DND-41 (cell line): ENCODE results near the gene MAMLD1.

Source experiments
- ATAC-seq: fragments of 200-7000 bp; cut with Tn5 transposase; 3 replicates; pipeline ENCODE4 v1.9.1; 2021; ENCODE audit warnings: low read depth; ENCODE audit not compliant: insufficient read depth
- DNase-seq: peaks from one replicate; pipeline ENCODE4 v3.0.0-alpha.2; 2020
- H2AFZ ChIP-seq: 2 replicates; pipeline ENCODE4 v1.6.0; 2012; ENCODE audit warnings: low read depth, low read length
- H3K27ac ChIP-seq: 2 replicates; pipeline ENCODE4 v1.5.1; 2012; ENCODE audit warnings: low read length, inconsistent platforms
- H3K27me3 ChIP-seq: fragments of 200-600 bp; sonication (generic); 2 replicates; pipeline ENCODE4 v1.6.0; 2012; ENCODE audit warnings: low read length, mild to moderate bottlenecking, inconsistent platforms; ENCODE audit not compliant: insufficient read depth, poor library complexity
- H3K36me3 ChIP-seq: 2 replicates; pipeline ENCODE4 v1.5.1; 2012; ENCODE audit warnings: low read length, inconsistent platforms; ENCODE audit not compliant: insufficient read depth
- H3K4me1 ChIP-seq: 2 replicates; pipeline ENCODE4 v1.5.1; 2012; ENCODE audit warnings: mild to moderate bottlenecking, low read length; ENCODE audit not compliant: insufficient read depth
- H3K4me2 ChIP-seq: 2 replicates; pipeline ENCODE4 v1.6.0; 2012; ENCODE audit warnings: mild to moderate bottlenecking, moderate library complexity, low read length, inconsistent platforms; ENCODE audit not compliant: insufficient read depth
- H3K4me3 ChIP-seq, 2 experiments: fragments of 200-600 bp in 1 of 2; shearing (Covaris generic) in 1 of 2; 2 replicates each; pipeline ENCODE4 v1.5.1; 2012 to 2016; ENCODE audit warnings: inconsistent platforms in 2 of 2, low read length in 2 of 2, mild to moderate bottlenecking in 2 of 2, low read depth in 1 of 2, moderate library complexity in 1 of 2
- H3K79me2 ChIP-seq: 2 replicates; pipeline ENCODE4 v1.6.0; 2012; ENCODE audit warnings: low read length, inconsistent platforms; ENCODE audit not compliant: insufficient read depth
- H3K9ac ChIP-seq: 2 replicates; pipeline ENCODE4 v1.6.0; 2012; ENCODE audit warnings: low read depth, mild to moderate bottlenecking, inconsistent platforms, low read length, moderate library complexity
- H3K9me3 ChIP-seq: 2 replicates; pipeline ENCODE4 v1.5.1; 2012; ENCODE audit warnings: low read length, moderate library complexity, mild to moderate bottlenecking, inconsistent platforms; ENCODE audit not compliant: insufficient read depth, severe bottlenecking
- H4K20me1 ChIP-seq: 2 replicates; pipeline ENCODE4 v1.6.0; 2012; ENCODE audit warnings: low read length; ENCODE audit not compliant: insufficient read depth
- EZH2 ChIP-seq: IDR thresholded peaks from 3 replicates; pipeline ENCODE4 v1.6.1; 2012; ENCODE audit warnings: borderline replicate concordance, low read depth, mild to moderate bottlenecking, moderate library complexity, low read length, inconsistent platforms; ENCODE audit not compliant: severe bottlenecking
- TF ChIP-seq, protein P1 (sequence below): IDR thresholded peaks from 2 replicates; pipeline ENCODE4 v1.5.1; 2012; ENCODE audit warnings: borderline replicate concordance, low read length, moderate library complexity, mild to moderate bottlenecking; ENCODE audit not compliant: poor library complexity, severe bottlenecking; ENCODE audit errors: extremely low read depth

Gene MAMLD1

DNA sequence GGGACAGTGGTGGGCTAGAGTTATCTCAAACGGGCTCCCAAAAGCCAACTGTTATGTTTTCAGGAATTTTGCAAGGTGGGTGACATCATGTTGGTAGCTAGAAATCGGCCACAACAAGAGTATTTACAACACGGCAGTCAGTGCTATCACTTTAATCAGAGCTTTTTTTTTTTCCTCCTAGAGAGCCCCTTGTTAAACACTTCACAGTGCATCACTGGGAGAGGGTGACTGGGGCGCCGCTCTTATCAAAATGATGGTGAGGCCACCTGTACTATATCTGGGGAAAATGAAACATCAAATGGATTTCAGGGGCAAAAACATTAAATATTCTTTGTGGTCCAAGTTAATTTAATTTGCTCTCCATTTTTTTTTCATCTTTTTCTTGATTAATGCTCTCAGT, 44.9 kb downstream of the MAMLD1 start:
- ATAC-seq (no peak), DNase-seq (no peak)
- Histone ChIP-seq H3K4me2 (no peak overlapping the region), H3K27ac (no peak overlapping the region), H4K20me1 (no peaks in the 10 kb centered on the region), H3K36me3 (no peaks in the 10 kb centered on the region), H2AFZ (no peak overlapping the region), H3K4me1 (peaks cover 13% of the 10 kb centered on the region), H3K9ac (no peak overlapping the region), H3K9me3 (no peaks in the 10 kb centered on the region), H3K27me3 (no peaks in the 10 kb centered on the region), H3K79me2 (no peaks in the 10 kb centered on the region), H3K4me3 (no peak overlapping the region)
- TF ChIP-seq, protein P1, sequence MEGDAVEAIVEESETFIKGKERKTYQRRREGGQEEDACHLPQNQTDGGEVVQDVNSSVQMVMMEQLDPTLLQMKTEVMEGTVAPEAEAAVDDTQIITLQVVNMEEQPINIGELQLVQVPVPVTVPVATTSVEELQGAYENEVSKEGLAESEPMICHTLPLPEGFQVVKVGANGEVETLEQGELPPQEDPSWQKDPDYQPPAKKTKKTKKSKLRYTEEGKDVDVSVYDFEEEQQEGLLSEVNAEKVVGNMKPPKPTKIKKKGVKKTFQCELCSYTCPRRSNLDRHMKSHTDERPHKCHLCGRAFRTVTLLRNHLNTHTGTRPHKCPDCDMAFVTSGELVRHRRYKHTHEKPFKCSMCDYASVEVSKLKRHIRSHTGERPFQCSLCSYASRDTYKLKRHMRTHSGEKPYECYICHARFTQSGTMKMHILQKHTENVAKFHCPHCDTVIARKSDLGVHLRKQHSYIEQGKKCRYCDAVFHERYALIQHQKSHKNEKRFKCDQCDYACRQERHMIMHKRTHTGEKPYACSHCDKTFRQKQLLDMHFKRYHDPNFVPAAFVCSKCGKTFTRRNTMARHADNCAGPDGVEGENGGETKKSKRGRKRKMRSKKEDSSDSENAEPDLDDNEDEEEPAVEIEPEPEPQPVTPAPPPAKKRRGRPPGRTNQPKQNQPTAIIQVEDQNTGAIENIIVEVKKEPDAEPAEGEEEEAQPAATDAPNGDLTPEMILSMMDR = no peak
- no peak for TF ChIP-seq EZH2

GRCh38 chrX:150408561-150408960, 45.4 kb downstream of the MAMLD1 start:
- Histone ChIP-seq H3K27me3 (peaks cover under 1% of the 10 kb centered on the region), H3K27ac (no peak overlapping the region), H3K9ac (no peak overlapping the region), H3K4me1 (peaks cover 13% of the 10 kb centered on the region), H4K20me1 (no peaks in the 10 kb centered on the region), H3K9me3 (no peaks in the 10 kb centered on the region), H2AFZ (no peak overlapping the region), H3K36me3 (no peaks in the 10 kb centered on the region), H3K4me3 (no peak overlapping the region), H3K4me2 (no peak overlapping the region), H3K79me2 (no peaks in the 10 kb centered on the region)
- TF ChIP-seq, protein P1 = no peak
- no peak for TF ChIP-seq EZH2
- no peak for DNase-seq
- ATAC-seq = no peak

DNA sequence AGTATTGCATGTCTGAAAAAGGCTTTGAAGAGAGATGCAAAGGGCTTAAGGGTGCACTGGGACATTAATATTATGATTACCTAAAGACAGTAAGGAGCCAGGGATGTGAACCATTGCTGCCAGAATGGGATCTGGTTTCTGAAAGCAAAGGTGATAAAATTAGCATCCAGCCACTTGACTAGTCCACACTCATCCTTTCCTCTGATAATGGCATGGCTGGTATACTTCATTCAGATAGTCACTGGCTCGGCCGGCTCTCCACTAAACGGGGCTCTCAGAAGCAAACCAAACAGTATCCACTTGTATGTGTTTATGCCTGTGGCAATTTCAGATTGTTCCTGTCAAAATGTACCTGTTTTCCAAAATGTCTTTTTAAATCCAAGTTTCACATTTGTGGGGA, 46.4 kb downstream of the MAMLD1 start:
- H3K9ac ChIP-seq = no peak overlapping the region
- no peak for TF ChIP-seq EZH2
- TF ChIP-seq, protein P1 = no peak
- peaks cover 13% of the 10 kb centered on the region for H3K4me1 ChIP-seq
- H3K79me2 ChIP-seq = no peaks in the 10 kb centered on the region
- no peak overlapping the region for H3K4me2 ChIP-seq
- H3K4me3 ChIP-seq = no peak overlapping the region
- H3K27ac ChIP-seq = no peak overlapping the region
- ATAC-seq (no peak), DNase-seq (no peak)
- no peaks in the 10 kb centered on the region for H4K20me1 ChIP-seq
- H3K36me3 ChIP-seq = no peaks in the 10 kb centered on the region
- H2AFZ ChIP-seq = no peak overlapping the region
- no peaks in the 10 kb centered on the region for H3K9me3 ChIP-seq
- peaks cover 3% of the 10 kb centered on the region for H3K27me3 ChIP-seq

DNA sequence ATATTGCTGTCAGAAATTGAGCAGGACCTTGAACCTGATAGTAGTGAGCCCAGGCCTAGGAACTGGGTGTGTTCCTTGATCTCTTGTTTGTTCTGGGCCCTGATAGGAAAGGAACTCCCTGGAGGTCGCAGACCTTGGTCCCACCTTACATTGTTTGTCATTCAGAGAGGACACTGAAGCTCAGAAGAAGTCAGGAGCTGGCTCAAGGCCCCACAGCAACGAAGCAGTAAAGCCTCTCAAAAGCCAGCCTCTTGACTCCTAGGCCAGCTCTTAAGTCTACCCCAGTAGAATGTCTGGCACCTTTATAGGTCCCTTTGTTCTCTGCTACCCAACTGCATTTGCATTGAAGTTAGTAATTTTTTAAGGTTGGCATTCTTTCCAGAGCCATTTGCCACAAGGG, 46.8 kb downstream of the MAMLD1 start:
- no peaks in the 10 kb centered on the region for H3K36me3 ChIP-seq

More for the DNA sequence above, 46.8 kb downstream of the MAMLD1 start:
- Histone ChIP-seq H3K4me3 (no peak overlapping the region), H3K9ac (no peak overlapping the region), H3K79me2 (no peaks in the 10 kb centered on the region), H3K9me3 (no peaks in the 10 kb centered on the region), H2AFZ (no peak overlapping the region), H3K27ac (no peak overlapping the region), H3K4me2 (no peak overlapping the region), H3K27me3 (peaks cover 3% of the 10 kb centered on the region), H3K4me1 (peaks cover 13% of the 10 kb centered on the region), H4K20me1 (no peaks in the 10 kb centered on the region)
- DNase-seq (no peak), ATAC-seq (no peak)
- TF ChIP-seq EZH2 = no peak
- TF ChIP-seq, protein P1 = no peak
